ENCODE measurements around the gene PARVA.

Gene PARVA

DNA sequence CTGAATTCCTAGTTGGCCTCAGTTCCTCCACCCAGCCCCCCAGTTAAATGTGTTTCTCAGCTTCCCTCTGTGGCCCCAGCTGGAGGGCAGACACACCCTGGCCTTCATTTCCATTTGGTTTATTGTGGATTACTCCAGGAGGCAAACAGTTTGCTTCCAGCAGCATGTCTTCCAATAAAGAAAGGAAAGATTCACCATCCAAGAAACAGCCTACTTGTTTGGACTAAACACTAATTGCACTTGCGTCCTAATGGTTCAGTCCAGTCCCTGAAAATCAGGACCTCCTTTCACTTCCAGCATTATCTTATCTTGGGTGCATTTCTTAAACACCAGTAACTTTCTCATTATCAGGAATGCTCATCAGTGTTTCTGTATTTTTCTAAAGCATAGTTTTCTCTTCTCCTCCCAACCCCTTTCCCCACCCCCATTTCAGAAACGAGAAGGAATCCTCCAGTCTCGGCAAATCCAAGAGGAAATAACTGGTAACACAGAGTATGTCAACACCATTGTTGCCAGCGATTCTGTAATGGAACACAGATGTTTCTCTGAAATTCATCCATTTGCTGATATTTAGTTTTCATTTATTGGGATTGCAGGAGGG, 130.9 kb downstream of the PARVA start:
- TF ChIP-seq TAF1 (IDR thresholded peaks at IDR 0.05; ENCODE audit: borderline replicate concordance, insufficient read depth, low read length) (no peak), POLR2AphosphoS5 (IDR thresholded peaks at IDR 0.05; ENCODE audit: low read depth, low read length) (peak; percentile 26; the same call in 1 of the 2 replicates), FOXP2 (optimal IDR thresholded peaks at IDR 0.05; ENCODE audit: borderline replicate concordance, extremely low read depth, extremely low read length, insufficient read depth) (no peak), SIN3A (IDR thresholded peaks at IDR 0.05; ENCODE audit: borderline replicate concordance, insufficient read depth, low read length) (0 out of 2 replicates have a peak, but pooled peaks have one; percentile 43)
- TF ChIP-seq, protein P1, sequence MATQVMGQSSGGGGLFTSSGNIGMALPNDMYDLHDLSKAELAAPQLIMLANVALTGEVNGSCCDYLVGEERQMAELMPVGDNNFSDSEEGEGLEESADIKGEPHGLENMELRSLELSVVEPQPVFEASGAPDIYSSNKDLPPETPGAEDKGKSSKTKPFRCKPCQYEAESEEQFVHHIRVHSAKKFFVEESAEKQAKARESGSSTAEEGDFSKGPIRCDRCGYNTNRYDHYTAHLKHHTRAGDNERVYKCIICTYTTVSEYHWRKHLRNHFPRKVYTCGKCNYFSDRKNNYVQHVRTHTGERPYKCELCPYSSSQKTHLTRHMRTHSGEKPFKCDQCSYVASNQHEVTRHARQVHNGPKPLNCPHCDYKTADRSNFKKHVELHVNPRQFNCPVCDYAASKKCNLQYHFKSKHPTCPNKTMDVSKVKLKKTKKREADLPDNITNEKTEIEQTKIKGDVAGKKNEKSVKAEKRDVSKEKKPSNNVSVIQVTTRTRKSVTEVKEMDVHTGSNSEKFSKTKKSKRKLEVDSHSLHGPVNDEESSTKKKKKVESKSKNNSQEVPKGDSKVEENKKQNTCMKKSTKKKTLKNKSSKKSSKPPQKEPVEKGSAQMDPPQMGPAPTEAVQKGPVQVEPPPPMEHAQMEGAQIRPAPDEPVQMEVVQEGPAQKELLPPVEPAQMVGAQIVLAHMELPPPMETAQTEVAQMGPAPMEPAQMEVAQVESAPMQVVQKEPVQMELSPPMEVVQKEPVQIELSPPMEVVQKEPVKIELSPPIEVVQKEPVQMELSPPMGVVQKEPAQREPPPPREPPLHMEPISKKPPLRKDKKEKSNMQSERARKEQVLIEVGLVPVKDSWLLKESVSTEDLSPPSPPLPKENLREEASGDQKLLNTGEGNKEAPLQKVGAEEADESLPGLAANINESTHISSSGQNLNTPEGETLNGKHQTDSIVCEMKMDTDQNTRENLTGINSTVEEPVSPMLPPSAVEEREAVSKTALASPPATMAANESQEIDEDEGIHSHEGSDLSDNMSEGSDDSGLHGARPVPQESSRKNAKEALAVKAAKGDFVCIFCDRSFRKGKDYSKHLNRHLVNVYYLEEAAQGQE (IDR thresholded peaks at IDR 0.05; ENCODE audit: insufficient read depth in 1 of 2, low read depth in 2 of 2, low read length in 2 of 2): 0 out of 4 replicates have a peak, but pooled peaks of 1 of the 2 experiments have one; percentile 43

DNA sequence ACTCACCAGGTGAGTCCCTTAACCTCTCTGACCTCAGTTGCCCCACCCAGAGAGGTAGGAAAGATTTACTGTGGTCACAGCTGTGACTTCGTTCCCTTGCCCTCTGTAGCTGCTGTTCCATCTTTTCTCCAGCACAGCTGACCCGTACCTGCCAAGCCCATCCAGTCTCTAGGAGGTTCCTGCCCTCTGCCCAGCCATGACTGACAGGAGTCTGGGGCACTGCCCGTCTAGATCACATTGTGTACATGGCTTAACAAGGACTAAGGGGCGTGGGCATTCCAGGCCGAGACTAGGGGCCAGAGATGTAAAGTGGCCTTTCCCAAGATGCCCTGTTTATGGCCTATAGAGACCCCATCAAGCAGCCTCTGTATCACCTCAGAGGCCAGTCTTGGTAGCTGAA, 132.0 kb downstream of the PARVA start:
- TF ChIP-seq, protein P1 (IDR thresholded peaks at IDR 0.05; ENCODE audit: insufficient read depth in 1 of 2, low read depth in 2 of 2, low read length in 2 of 2): no peak
- TF ChIP-seq TAF1 (IDR thresholded peaks at IDR 0.05; ENCODE audit: borderline replicate concordance, insufficient read depth, low read length): no peak
- no peak for TF ChIP-seq POLR2AphosphoS5 (IDR thresholded peaks at IDR 0.05; ENCODE audit: low read depth, low read length)
- TF ChIP-seq FOXP2 (optimal IDR thresholded peaks at IDR 0.05; ENCODE audit: borderline replicate concordance, extremely low read depth, extremely low read length, insufficient read depth): no peak
- TF ChIP-seq SIN3A (IDR thresholded peaks at IDR 0.05; ENCODE audit: borderline replicate concordance, insufficient read depth, low read length): no peak

DNA sequence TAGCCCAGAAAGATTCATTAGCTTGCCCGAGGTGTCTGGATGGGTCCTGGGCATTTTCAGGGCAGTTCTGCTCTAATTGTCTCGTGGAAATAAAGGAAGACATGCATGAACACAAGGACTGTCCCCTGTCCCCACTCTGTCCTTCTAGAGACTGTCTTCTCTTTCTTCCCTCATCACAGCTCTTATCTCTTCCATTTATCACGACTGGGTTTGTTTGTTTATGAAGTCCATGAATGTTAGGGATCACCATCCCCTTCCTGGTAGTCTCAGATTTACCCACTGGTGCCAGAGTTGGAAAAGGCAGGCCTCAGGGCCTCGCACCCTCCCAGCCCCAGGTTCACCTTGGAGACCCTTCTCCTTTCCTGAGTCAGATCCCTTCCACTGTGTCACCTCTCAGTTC, 134.8 kb downstream of the PARVA start:
- TF ChIP-seq TAF1 (IDR thresholded peaks at IDR 0.05; ENCODE audit: borderline replicate concordance, insufficient read depth, low read length) (no peak), SIN3A (IDR thresholded peaks at IDR 0.05; ENCODE audit: borderline replicate concordance, insufficient read depth, low read length) (no peak), FOXP2 (optimal IDR thresholded peaks at IDR 0.05; ENCODE audit: borderline replicate concordance, extremely low read depth, extremely low read length, insufficient read depth) (no peak), POLR2AphosphoS5 (IDR thresholded peaks at IDR 0.05; ENCODE audit: low read depth, low read length) (no peak)
- TF ChIP-seq, protein P1 (IDR thresholded peaks at IDR 0.05; ENCODE audit: insufficient read depth in 1 of 2, low read depth in 2 of 2, low read length in 2 of 2): no peak

DNA sequence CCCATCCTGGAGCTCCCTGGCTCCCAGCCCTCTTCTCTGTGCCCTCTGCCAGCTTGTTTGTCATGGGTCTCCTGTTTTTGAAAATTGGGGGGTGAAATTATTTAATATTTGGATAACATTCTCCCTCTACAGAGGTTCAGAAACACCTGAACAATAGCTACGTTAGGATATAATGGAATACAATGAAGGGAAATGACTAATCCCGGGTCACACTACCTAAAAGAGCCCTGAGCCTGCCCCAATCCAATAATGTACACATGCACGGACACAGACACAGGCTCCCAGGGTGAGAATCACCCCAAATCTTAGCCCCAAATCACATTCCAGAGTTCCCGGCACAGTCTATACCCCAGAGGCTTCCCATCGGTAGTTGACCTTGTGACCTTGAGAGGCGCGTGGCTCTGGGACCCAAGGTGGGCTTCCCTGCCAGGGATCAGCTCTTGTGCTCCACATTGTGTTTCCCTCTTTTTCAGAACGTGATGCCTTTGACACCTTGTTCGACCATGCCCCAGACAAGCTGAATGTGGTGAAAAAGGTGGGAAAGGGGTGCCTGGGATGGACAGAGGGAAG, 135.5 kb downstream of the PARVA start:
- TF ChIP-seq POLR2AphosphoS5 (IDR thresholded peaks at IDR 0.05; ENCODE audit: low read depth, low read length) (no peak), TAF1 (IDR thresholded peaks at IDR 0.05; ENCODE audit: borderline replicate concordance, insufficient read depth, low read length) (no peak), SIN3A (IDR thresholded peaks at IDR 0.05; ENCODE audit: borderline replicate concordance, insufficient read depth, low read length) (no peak), FOXP2 (optimal IDR thresholded peaks at IDR 0.05; ENCODE audit: borderline replicate concordance, extremely low read depth, extremely low read length, insufficient read depth) (no peak)
- TF ChIP-seq, protein P1 (IDR thresholded peaks at IDR 0.05; ENCODE audit: insufficient read depth in 1 of 2, low read depth in 2 of 2, low read length in 2 of 2): no peak
